ENCODE measurements around the gene PRDM16. TPM values are rescaled to one million over a fixed set of nuclear protein-coding genes. Genes with fewer than 3 reads are reported as not detected.
A peak's percentile ranks its signal among the peaks of the same experiment; 100 is the strongest.

PRDM16 gene
- total RNA-seq, 1 experiment from 2014 or later: 0.17 TPM

GRCh38 chr1:3195966-3196515, 127.0 kb downstream of the PRDM16 start:
- no peak overlapping the region for H3K4me3 Mint-ChIP-seq

More at GRCh38 chr1:3195966-3196515, 127.0 kb downstream of the PRDM16 start:
- no peaks in the 10 kb centered on the region for H4K20me1 ChIP-seq (ENCODE audit: control insufficient read depth, insufficient read depth, insufficient read length)
- no peaks in the 10 kb centered on the region for H3K4me1 ChIP-seq (ENCODE audit: insufficient read depth, low read length)
- H3K4me2 ChIP-seq (ENCODE audit: insufficient read depth, insufficient read length, low read length): no peak overlapping the region
- Mint-ChIP-seq H3K27ac (peak overlapping the region in 1 of 3 experiments; percentile 55; a peak in 1 of 7 replicates), H3K36me3 (ENCODE audit: insufficient read depth in 1 of 3, low read depth in 3 of 3) (no peaks in the 10 kb centered on the region; a peak in 1 of 7 replicates), H3K27me3 (ENCODE audit: low read depth) (peaks cover 1% of the 10 kb centered on the region; the same call in 1 of the 2 replicates), H3K4me1 (peaks cover 0 to 4% of the 10 kb centered on the region in 2 experiments; a peak in 2 of 4 replicates), H3K9me3 (no peaks in the 10 kb centered on the region)
- H2BK12ac ChIP-seq (ENCODE audit: insufficient read length, low read depth, low read length): no peak overlapping the region
- TF ChIP-seq CTCF (conservative IDR thresholded peaks at IDR 0.05): no peak
- no peak overlapping the region for H3K27ac ChIP-seq (ENCODE audit: insufficient read length, low read depth, low read length)
- no peak overlapping the region for H2BK5ac ChIP-seq (ENCODE audit: insufficient read length, low read length)
- no peak overlapping the region for H3T11ph ChIP-seq (ENCODE audit: low read length)
- no peak overlapping the region for H3K18ac ChIP-seq (ENCODE audit: insufficient read length, low read depth, low read length)
- H3K79me2 ChIP-seq (ENCODE audit: insufficient read depth, low read length): no peaks in the 10 kb centered on the region
- no CpG with 5 or more reads among the region's 10 CpGs for WGBS (ENCODE audit: extremely low coverage, insufficient read length, low lambda C conversion rate)
- no peak overlapping the region for H3K4ac ChIP-seq (ENCODE audit: low read depth, low read length)
- no peaks in the 10 kb centered on the region for H3K23me2 ChIP-seq (ENCODE audit: insufficient read length, low read depth, low read length, poor library complexity, severe bottlenecking)
- no peak overlapping the region for H3K14ac ChIP-seq (ENCODE audit: insufficient read depth, low read length)
- H2BK15ac ChIP-seq (ENCODE audit: low read depth, low read length): no peak overlapping the region
- H2AFZ ChIP-seq (ENCODE audit: low read length): no peak overlapping the region
- no peak overlapping the region for H2BK20ac ChIP-seq (ENCODE audit: low read depth, low read length, poor library complexity, severe bottlenecking)
- H4K8ac ChIP-seq (replicated peaks; ENCODE audit: insufficient read length, low read depth, low read length): no peak overlapping the region
- no peaks in the 10 kb centered on the region for H3K27me3 ChIP-seq (ENCODE audit: insufficient read depth, low read length)
- no peak for DNase-seq
- no peak overlapping the region for H3K56ac ChIP-seq (ENCODE audit: insufficient read length, low read depth, low read length)
- H2AK5ac ChIP-seq (ENCODE audit: insufficient read length, low read length): no peak overlapping the region
- H2BK120ac ChIP-seq (ENCODE audit: low read depth, low read length, poor library complexity, severe bottlenecking): no peak overlapping the region
- H4K91ac ChIP-seq (ENCODE audit: insufficient read length, low read depth, low read length): no peak overlapping the region
- H4K5ac ChIP-seq (ENCODE audit: insufficient read length, low read depth, low read length): no peak overlapping the region
- no peaks in the 10 kb centered on the region for H3K9me3 ChIP-seq (ENCODE audit: control insufficient read depth, low read depth, low read length)
- no peak overlapping the region for H3K23ac ChIP-seq (ENCODE audit: insufficient read length, low read depth, low read length)
- no peaks in the 10 kb centered on the region for H3K79me1 ChIP-seq (ENCODE audit: insufficient read depth, low read depth, low read length, poor library complexity, severe bottlenecking)
- H3K9ac ChIP-seq (ENCODE audit: extremely low read depth, insufficient read length, low read length): no peak overlapping the region

Data from H9 (cell line).